ENCODE measurements around the gene SLCO4A1.

The SLCO4A1 gene

GRCh38 chr20:62639765-62640164 lies 2.5 kb upstream of the SLCO4A1 start:
- Histone ChIP-seq H3K36me3 (replicated peaks in 1 of 2; ENCODE audit: control insufficient read depth in 2 of 2, insufficient read depth in 2 of 2, low read length in 2 of 2) (no peaks in the 10 kb centered on the region), H3K14ac (ENCODE audit: low read length) (no peak overlapping the region), H4K91ac (ENCODE audit: low read depth, low read length, poor library complexity) (no peak overlapping the region), H3K9ac (ENCODE audit: low read depth, low read length, poor library complexity) (no peak overlapping the region), H2BK15ac (ENCODE audit: low read length) (no peak overlapping the region), H3K27ac (replicated peaks; ENCODE audit: low read length) (no peak overlapping the region), H2BK120ac (ENCODE audit: low read depth, low read length) (no peak overlapping the region), H3K4me3 (ENCODE audit: low read length in 2 of 2) (no peak overlapping the region), H2BK12ac (ENCODE audit: low read length) (no peak overlapping the region), H4K8ac (ENCODE audit: low read depth, low read length) (no peak overlapping the region), H3K23ac (ENCODE audit: low read depth, low read length, poor library complexity) (no peak overlapping the region), H2AFZ (ENCODE audit: low read length) (no peak overlapping the region), H3K4me1 (ENCODE audit: control insufficient read depth in 2 of 2, insufficient read depth in 1 of 2, low read depth in 1 of 2, low read length in 2 of 2) (peaks cover 0 to 13% of the 10 kb centered on the region in 2 donors), H2AK5ac (ENCODE audit: low read depth, low read length) (peak overlapping the region; percentile 37), H3K4ac (ENCODE audit: low read length) (no peak overlapping the region), H3K27me3 (ENCODE audit: control insufficient read depth in 3 of 3, insufficient read depth in 3 of 3, low read depth in 1 of 3, low read length in 3 of 3) (peaks cover 7 to 99% (median 43%) of the 10 kb centered on the region in 3 experiments), H3K18ac (ENCODE audit: low read length) (no peak overlapping the region), H2BK5ac (ENCODE audit: low read length) (no peak overlapping the region), H3K9me3 (replicated peaks in 1 of 2; ENCODE audit: control insufficient read depth in 2 of 2, insufficient read depth in 1 of 2, low read depth in 1 of 2, low read length in 2 of 2) (no peaks in the 10 kb centered on the region), H3K4me2 (ENCODE audit: insufficient read depth, low read length, poor library complexity, severe bottlenecking) (no peak overlapping the region), H3K79me1 (ENCODE audit: low read depth, low read length) (no peaks in the 10 kb centered on the region)
- WGBS, 2 donors (ENCODE audit: extremely low coverage in 2 of 2, insufficient read length in 2 of 2, insufficient replicate concordance in 1 of 2) = no CpG with 5 or more reads among the region's 9 CpGs
- DNase-seq (ENCODE audit: low spot score) = no peak

GRCh38 chr20:62640870-62641269 lies 1.4 kb upstream of the SLCO4A1 start:
- H3K9me3 ChIP-seq (replicated peaks in 1 of 2; ENCODE audit: control insufficient read depth in 2 of 2, insufficient read depth in 1 of 2, low read depth in 1 of 2, low read length in 2 of 2) = no peaks in the 10 kb centered on the region
- no peak overlapping the region for H3K27ac ChIP-seq (replicated peaks; ENCODE audit: low read length)
- H3K36me3 ChIP-seq (replicated peaks in 1 of 2; ENCODE audit: control insufficient read depth in 2 of 2, insufficient read depth in 2 of 2, low read length in 2 of 2) = no peaks in the 10 kb centered on the region
- H2BK12ac ChIP-seq (ENCODE audit: low read length) = peak overlapping the region; percentile 63
- peak overlapping the region; percentile 38 for H2BK15ac ChIP-seq (ENCODE audit: low read length)
- H3K4me1 ChIP-seq (ENCODE audit: control insufficient read depth in 2 of 2, insufficient read depth in 1 of 2, low read depth in 1 of 2, low read length in 2 of 2) = peaks cover 0 to 9% of the 10 kb centered on the region in 2 donors
- no peak overlapping the region for H4K91ac ChIP-seq (ENCODE audit: low read depth, low read length, poor library complexity)
- H3K79me1 ChIP-seq (ENCODE audit: low read depth, low read length) = no peaks in the 10 kb centered on the region
- H3K4ac ChIP-seq (ENCODE audit: low read length) = no peak overlapping the region
- no peak overlapping the region for H3K18ac ChIP-seq (ENCODE audit: low read length)
- H3K27me3 ChIP-seq (ENCODE audit: control insufficient read depth in 3 of 3, insufficient read depth in 3 of 3, low read depth in 1 of 3, low read length in 3 of 3) = peaks cover 7 to 99% (median 45%) of the 10 kb centered on the region in 3 experiments
- peak overlapping the region; percentile 24 for H2AK5ac ChIP-seq (ENCODE audit: low read depth, low read length)
- no CpG with 5 or more reads among the region's 9 CpGs for WGBS, 2 donors (ENCODE audit: extremely low coverage in 2 of 2, insufficient read length in 2 of 2, insufficient replicate concordance in 1 of 2)
- no peak overlapping the region for H3K4me3 ChIP-seq (ENCODE audit: low read length in 2 of 2)
- no peak overlapping the region for H2AFZ ChIP-seq (ENCODE audit: low read length)
- DNase-seq (ENCODE audit: low spot score) = no peak
- no peak overlapping the region for H3K4me2 ChIP-seq (ENCODE audit: insufficient read depth, low read length, poor library complexity, severe bottlenecking)
- peak overlapping the region; percentile 14 for H3K14ac ChIP-seq (ENCODE audit: low read length)
- no peak overlapping the region for H3K9ac ChIP-seq (ENCODE audit: low read depth, low read length, poor library complexity)
- no peak overlapping the region for H3K23ac ChIP-seq (ENCODE audit: low read depth, low read length, poor library complexity)
- H4K8ac ChIP-seq (ENCODE audit: low read depth, low read length) = no peak overlapping the region
- peak overlapping the region; percentile 29 for H2BK5ac ChIP-seq (ENCODE audit: low read length)
- no peak overlapping the region for H2BK120ac ChIP-seq (ENCODE audit: low read depth, low read length)

DNA sequence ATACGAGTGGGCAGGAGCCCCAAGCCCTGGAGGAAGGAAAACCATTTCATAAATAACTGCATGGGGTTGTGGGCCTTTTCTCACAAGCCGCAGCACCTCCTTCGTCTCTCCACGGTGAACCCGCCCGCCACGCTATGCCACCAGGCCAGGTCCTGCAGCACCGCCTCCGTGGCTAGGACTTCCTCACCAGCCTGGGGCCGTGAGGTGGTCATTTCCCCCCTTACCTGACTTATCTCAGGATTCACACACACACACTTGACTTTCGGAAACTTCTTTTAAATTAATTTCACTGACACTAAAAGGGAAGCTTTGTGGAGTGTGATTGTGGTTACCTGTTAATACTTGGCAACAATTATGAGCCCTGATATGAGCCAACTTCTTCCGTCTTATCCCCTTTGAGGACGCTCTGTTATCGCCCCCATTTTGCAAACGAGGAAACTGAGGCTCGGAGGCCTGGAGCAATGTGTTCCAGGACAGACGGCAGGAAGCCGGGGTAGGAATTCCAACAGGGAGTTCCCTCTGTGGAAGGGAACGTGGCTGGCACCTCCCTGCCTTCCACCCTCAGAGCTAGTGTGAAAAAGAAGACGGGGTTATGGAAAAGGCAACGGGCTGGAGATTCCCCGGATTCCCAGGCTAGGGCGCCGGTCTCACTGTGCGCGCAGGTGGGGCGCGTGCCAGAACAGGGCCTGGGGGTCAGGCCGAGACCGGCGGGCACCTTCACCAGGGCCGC lies 817 bp upstream of the SLCO4A1 start:
- Histone ChIP-seq H3K36me3 (replicated peaks in 1 of 2; ENCODE audit: control insufficient read depth in 2 of 2, insufficient read depth in 2 of 2, low read length in 2 of 2) (no peaks in the 10 kb centered on the region), H3K4me1 (ENCODE audit: control insufficient read depth in 2 of 2, insufficient read depth in 1 of 2, low read depth in 1 of 2, low read length in 2 of 2) (peaks cover 0 to 6% of the 10 kb centered on the region in 2 donors), H3K23ac (ENCODE audit: low read depth, low read length, poor library complexity) (peak overlapping the region; percentile 74), H3K4ac (ENCODE audit: low read length) (no peak overlapping the region), H2BK120ac (ENCODE audit: low read depth, low read length) (no peak overlapping the region), H3K18ac (ENCODE audit: low read length) (peak overlapping the region; percentile 84), H2AK5ac (ENCODE audit: low read depth, low read length) (peak overlapping the region; percentile 24), H3K27me3 (ENCODE audit: control insufficient read depth in 3 of 3, insufficient read depth in 3 of 3, low read depth in 1 of 3, low read length in 3 of 3) (peaks cover 7 to 99% (median 45%) of the 10 kb centered on the region in 3 experiments), H4K91ac (ENCODE audit: low read depth, low read length, poor library complexity) (no peak overlapping the region), H3K14ac (ENCODE audit: low read length) (no peak overlapping the region), H2BK12ac (ENCODE audit: low read length) (no peak overlapping the region), H3K9ac (ENCODE audit: low read depth, low read length, poor library complexity) (peak overlapping the region; percentile 86), H2AFZ (ENCODE audit: low read length) (peak overlapping the region; percentile 79), H3K27ac (replicated peaks; ENCODE audit: low read length) (no peak overlapping the region), H2BK5ac (ENCODE audit: low read length) (peak overlapping the region; percentile 29), H3K9me3 (replicated peaks in 1 of 2; ENCODE audit: control insufficient read depth in 2 of 2, insufficient read depth in 1 of 2, low read depth in 1 of 2, low read length in 2 of 2) (no peaks in the 10 kb centered on the region), H4K8ac (ENCODE audit: low read depth, low read length) (no peak overlapping the region), H3K79me1 (ENCODE audit: low read depth, low read length) (no peaks in the 10 kb centered on the region), H2BK15ac (ENCODE audit: low read length) (peak overlapping the region; percentile 38), H3K4me3 (ENCODE audit: low read length in 2 of 2) (peak overlapping the region in 1 of 2 donors; percentile 85), H3K4me2 (ENCODE audit: insufficient read depth, low read length, poor library complexity, severe bottlenecking) (peak overlapping the region; percentile 95)
- WGBS, 2 donors (ENCODE audit: extremely low coverage in 2 of 2, insufficient read length in 2 of 2, insufficient replicate concordance in 1 of 2) = no CpG with 5 or more reads among the region's 32 CpGs
- no peak for DNase-seq (ENCODE audit: low spot score)

- Histone ChIP-seq H2BK5ac (ENCODE audit: low read length) (peak overlapping the region; percentile 62), H2AFZ (ENCODE audit: low read length) (peak overlapping the region; percentile 79), H3K18ac (ENCODE audit: low read length) (peak overlapping the region; percentile 90), H3K9me3 (replicated peaks in 1 of 2; ENCODE audit: control insufficient read depth in 2 of 2, insufficient read depth in 1 of 2, low read depth in 1 of 2, low read length in 2 of 2) (no peaks in the 10 kb centered on the region), H3K27me3 (ENCODE audit: control insufficient read depth in 3 of 3, insufficient read depth in 3 of 3, low read depth in 1 of 3, low read length in 3 of 3) (peaks cover 7 to 96% (median 45%) of the 10 kb centered on the region in 3 experiments), H3K36me3 (replicated peaks in 1 of 2; ENCODE audit: control insufficient read depth in 2 of 2, insufficient read depth in 2 of 2, low read length in 2 of 2) (no peaks in the 10 kb centered on the region), H3K4ac (ENCODE audit: low read length) (no peak overlapping the region), H2AK5ac (ENCODE audit: low read depth, low read length) (peak overlapping the region; percentile 15), H3K4me1 (ENCODE audit: control insufficient read depth in 2 of 2, insufficient read depth in 1 of 2, low read depth in 1 of 2, low read length in 2 of 2) (peaks cover 0 to 8% of the 10 kb centered on the region in 2 donors), H2BK15ac (ENCODE audit: low read length) (peak overlapping the region; percentile 38), H3K9ac (ENCODE audit: low read depth, low read length, poor library complexity) (peak overlapping the region; percentile 72), H3K79me1 (ENCODE audit: low read depth, low read length) (no peaks in the 10 kb centered on the region), H3K4me2 (ENCODE audit: insufficient read depth, low read length, poor library complexity, severe bottlenecking) (peak overlapping the region; percentile 95), H2BK12ac (ENCODE audit: low read length) (peak overlapping the region; percentile 78), H4K8ac (ENCODE audit: low read depth, low read length) (no peak overlapping the region), H3K27ac (replicated peaks; ENCODE audit: low read length) (no peak overlapping the region), H4K91ac (ENCODE audit: low read depth, low read length, poor library complexity) (no peak overlapping the region), H3K14ac (ENCODE audit: low read length) (peak overlapping the region; percentile 50), H2BK120ac (ENCODE audit: low read depth, low read length) (peak overlapping the region; percentile 5), H3K4me3 (ENCODE audit: low read length in 2 of 2) (peak overlapping the region; percentile 33 to 85), H3K23ac (ENCODE audit: low read depth, low read length, poor library complexity) (peak overlapping the region; percentile 74)
- no CpG with 5 or more reads among the region's 84 CpGs for WGBS, 2 donors (ENCODE audit: extremely low coverage in 2 of 2, insufficient read length in 2 of 2, insufficient replicate concordance in 1 of 2)
- DNase-seq (ENCODE audit: low spot score) = no peak
Measured at GRCh38 chr20:62642666-62643520, 590 bp downstream of the SLCO4A1 start.
